AG04450 (cell line): ENCODE results near the gene CRELD2. TPM values are rescaled to one million over a fixed set of nuclear protein-coding genes. Genes with fewer than 3 reads are reported as not detected.

ENCODE experiments used
- CTCF ChIA-PET: fragments of 300-600, 350-600 bp; formaldehyde crosslinking; extraction: SDS; loops from one replicate; lab custom pipeline; 2022; ENCODE audit warnings: antibody characterized with exemption, inconsistent platforms; lab: Charles Lee
- POLR2A ChIA-PET: fragments of 350-600 bp; formaldehyde crosslinking; extraction: SDS; loops from one replicate; lab custom pipeline; 2021; ENCODE audit warnings: antibody characterized with exemption, inconsistent platforms; lab: Yijun Ruan, JAX
- DNase-seq: peaks from one replicate; pipeline ENCODE4 v3.0.0-alpha.2; 2011; ENCODE audit warnings: low read depth, low spot score
- H3K27ac ChIP-seq: one replicate; pipeline ENCODE4 v1.5.1; 2012; ENCODE audit warnings: low read depth, low read length, control low read depth
- H3K27me3 ChIP-seq: one replicate; pipeline ENCODE4 v1.6.0; 2012; ENCODE audit warnings: low read length; ENCODE audit not compliant: control insufficient read depth, insufficient read depth
- H3K4me3 ChIP-seq: 2 replicates; pipeline ENCODE4 v1.5.1; 2011; ENCODE audit warnings: mild to moderate bottlenecking, low read depth, low read length, control low read depth
- H3K9me3 ChIP-seq: 2 replicates; pipeline ENCODE4 v1.5.1; 2012; ENCODE audit warnings: low read length; ENCODE audit not compliant: control insufficient read depth, insufficient read depth
- polyA plus RNA-seq: library from polyadenylated mRNA; depleted of rRNA; stranded (reverse); fragments of >200 nt; gene quantifications from 2 replicates; pipeline ENCODE4 v1.2.3, GENCODE V29; 2011
- TF ChIP-seq, protein P1 (sequence below): IDR thresholded peaks from 2 replicates; pipeline ENCODE4 v1.5.1; 2011; ENCODE audit warnings: low read depth, low read length, control low read depth, inconsistent platforms

The CRELD2 gene
- polyA plus RNA-seq, 1 experiment: 31.6 TPM

DNA sequence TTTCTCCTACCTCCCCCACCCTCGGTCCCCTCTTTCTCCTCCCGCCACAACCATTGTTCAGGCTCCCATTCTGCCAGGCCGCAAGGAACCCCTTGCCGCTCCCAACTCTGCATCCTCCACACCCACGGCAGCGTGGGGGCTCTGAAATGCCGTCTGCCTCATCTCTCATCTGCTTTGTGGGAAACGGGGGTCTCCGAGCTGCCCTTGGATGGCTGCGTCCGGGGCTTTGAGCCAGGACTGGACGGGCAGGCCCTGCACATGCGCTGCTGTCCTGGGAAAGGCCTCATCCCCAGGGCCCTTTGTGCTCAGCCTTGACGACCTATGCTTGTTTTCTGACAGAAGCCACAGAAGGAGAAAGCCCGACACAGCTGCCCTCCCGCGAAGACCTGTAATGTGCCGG lies 8.5 kb downstream of the CRELD2 start:
- Histone ChIP-seq H3K9me3 (no peaks in the 10 kb centered on the region; the same call in 1 of the 2 replicates), H3K27ac (no peak overlapping the region), H3K4me3 (no peak overlapping the region), H3K27me3 (no peaks in the 10 kb centered on the region)
- ChIA-PET POLR2A (no interaction called here), CTCF (no interaction called here)
- no peak for DNase-seq
- TF ChIP-seq, protein P1, sequence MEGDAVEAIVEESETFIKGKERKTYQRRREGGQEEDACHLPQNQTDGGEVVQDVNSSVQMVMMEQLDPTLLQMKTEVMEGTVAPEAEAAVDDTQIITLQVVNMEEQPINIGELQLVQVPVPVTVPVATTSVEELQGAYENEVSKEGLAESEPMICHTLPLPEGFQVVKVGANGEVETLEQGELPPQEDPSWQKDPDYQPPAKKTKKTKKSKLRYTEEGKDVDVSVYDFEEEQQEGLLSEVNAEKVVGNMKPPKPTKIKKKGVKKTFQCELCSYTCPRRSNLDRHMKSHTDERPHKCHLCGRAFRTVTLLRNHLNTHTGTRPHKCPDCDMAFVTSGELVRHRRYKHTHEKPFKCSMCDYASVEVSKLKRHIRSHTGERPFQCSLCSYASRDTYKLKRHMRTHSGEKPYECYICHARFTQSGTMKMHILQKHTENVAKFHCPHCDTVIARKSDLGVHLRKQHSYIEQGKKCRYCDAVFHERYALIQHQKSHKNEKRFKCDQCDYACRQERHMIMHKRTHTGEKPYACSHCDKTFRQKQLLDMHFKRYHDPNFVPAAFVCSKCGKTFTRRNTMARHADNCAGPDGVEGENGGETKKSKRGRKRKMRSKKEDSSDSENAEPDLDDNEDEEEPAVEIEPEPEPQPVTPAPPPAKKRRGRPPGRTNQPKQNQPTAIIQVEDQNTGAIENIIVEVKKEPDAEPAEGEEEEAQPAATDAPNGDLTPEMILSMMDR: no peak

GRCh38 chr22:49927483-49928184 lies 9.2 kb downstream of the CRELD2 start:
- no peak for DNase-seq
- Histone ChIP-seq H3K27me3 (no peaks in the 10 kb centered on the region), H3K27ac (no peak overlapping the region), H3K9me3 (no peaks in the 10 kb centered on the region; the same call in 1 of the 2 replicates), H3K4me3 (no peak overlapping the region)
- ChIA-PET POLR2A (no interaction called here), CTCF (interaction anchor here (1.1 to 1.2 kb wide), 2 partner anchors 97 to 103 kb away, joined by 3 to 5 read pairs; no protein-coding TSS in a partner anchor)
- TF ChIP-seq, protein P1: no peak

GRCh38 chr22:49928185-49928495 lies 9.7 kb downstream of the CRELD2 start:
- ChIA-PET POLR2A (no interaction called here), CTCF (interaction anchor here (1.1 to 1.2 kb wide), 2 partner anchors 97 to 102 kb away, joined by 3 to 5 read pairs; no protein-coding TSS in a partner anchor)
- TF ChIP-seq, protein P1: no peak
- no peak overlapping the region for H3K4me3 ChIP-seq
- no peaks in the 10 kb centered on the region for H3K9me3 ChIP-seq
- DNase-seq: no peak
- no peak overlapping the region for H3K27ac ChIP-seq
- H3K27me3 ChIP-seq: no peaks in the 10 kb centered on the region

GRCh38 chr22:49928555-49929210 lies 10.2 kb downstream of the CRELD2 start:
- Histone ChIP-seq H3K27ac (no peak overlapping the region), H3K27me3 (no peaks in the 10 kb centered on the region), H3K4me3 (no peak overlapping the region), H3K9me3 (no peaks in the 10 kb centered on the region; the same call in 1 of the 2 replicates)
- TF ChIP-seq, protein P1: no peak
- no peak for DNase-seq
- ChIA-PET POLR2A (no interaction called here), CTCF (no interaction called here)
